K562 (cell line): ENCODE data around the gene CCNL1. TPM values are rescaled to one million over a fixed set of nuclear protein-coding genes. Genes with fewer than 3 reads are reported as not detected.

Experiments used
- CUX1 ChIP-seq: fragments of 200-800 bp; sonication (Bioruptor generic); IDR thresholded peaks from 2 replicates; pipeline ENCODE4 v1.6.1; 2016; ENCODE audit warnings: missing genetic modification characterization, missing compliant biosample characterization
- ELF2 ChIP-seq: fragments of 250-450 bp; sonication (Bioruptor Pico); IDR thresholded peaks from 2 replicates; pipeline ENCODE4 v1.5.0; 2021; ENCODE audit warnings: mild to moderate bottlenecking
- GTF3C2 ChIP-seq: IDR thresholded peaks from 3 replicates; pipeline ENCODE4 v1.6.1; 2011; ENCODE audit warnings: borderline replicate concordance, mild to moderate bottlenecking, moderate library complexity; ENCODE audit not compliant: insufficient read length; ENCODE audit errors: extremely low read depth
- NR1H2 ChIP-seq: sonication (generic); formaldehyde crosslinking; IDR thresholded peaks from 2 replicates; pipeline ENCODE4 v1.4.0; 2020; ENCODE audit warnings: mild to moderate bottlenecking, missing genetic modification reagents
- RFX1 ChIP-seq: fragments of 450-650 bp; IDR thresholded peaks from 2 replicates; pipeline ENCODE4 v1.6.1; 2016; ENCODE audit warnings: mild to moderate bottlenecking, moderate library complexity
- SIN3A ChIP-seq, 2 experiments: fragments of 150-350 bp in 1 of 2; IDR thresholded peaks; 2 replicates each; pipeline ENCODE4 v1.6.1; 2011 to 2016; ENCODE audit warnings: borderline replicate concordance in 2 of 2, low read depth in 2 of 2, low read length in 2 of 2, mild to moderate bottlenecking in 2 of 2, moderate library complexity in 2 of 2; ENCODE audit not compliant: control insufficient read depth in 1 of 2
- SMAD2 ChIP-seq: fragments of 150-350 bp; IDR thresholded peaks from 2 replicates; pipeline ENCODE4 v1.6.1; 2014; ENCODE audit warnings: low read depth, mild to moderate bottlenecking, low read length
- YY1 ChIP-seq, 3 experiments: IDR thresholded peaks; 2 replicates each; pipeline ENCODE4 v1.6.1; 2011; ENCODE audit warnings: low read length in 2 of 3, mild to moderate bottlenecking in 2 of 3, moderate library complexity in 2 of 3, borderline replicate concordance in 1 of 3, control low read depth in 1 of 3, low read depth in 1 of 3; ENCODE audit not compliant: insufficient read depth in 3 of 3, insufficient replicate concordance in 2 of 3, control insufficient read depth in 1 of 3, insufficient read length in 1 of 3; ENCODE audit errors: extremely low read depth in 1 of 3
- ZBTB33 ChIP-seq: sonication (generic); formaldehyde crosslinking; IDR thresholded peaks from 2 replicates; pipeline ENCODE4 v1.8.1; 2023; ENCODE audit warnings: mild to moderate bottlenecking, missing genetic modification reagents
- ZHX1 ChIP-seq: fragments of 150-350 bp; conservative IDR thresholded peaks from 2 replicates; pipeline ENCODE4 v1.6.1; 2014; ENCODE audit warnings: low read length
- polyA plus RNA-seq, 8 experiments: library from polyadenylated mRNA; depleted of rRNA in 4 of 8; stranded (reverse) in 5 of 8; unstranded in 3 of 8; fragments of >200 nt; fragmentation: Nextera tagmentation in 2 of 8; fragmentation: Illumina TruSeq in 1 of 8; extraction: Ambion mirVana in 2 of 8; extraction: Trizol in 1 of 8; gene quantifications; 2 replicates each; pipeline versions ENCODE4 v1.2.1 to v1.2.3, GENCODE V29; 2011 to 2014; ENCODE audit warnings: inconsistent platforms in 1 of 8, missing spikeins in 1 of 8
- total RNA-seq, 7 experiments: library from RNA; depleted of rRNA in 6 of 7; stranded (reverse); fragments of >200 nt in 6 of 7; fragmentation: Illumina TruSeq in 2 of 7; extraction: Trizol in 2 of 7; gene quantifications; 2 replicates each; pipeline versions ENCODE4 v1.2.1 to v1.2.3, GENCODE V29; 2011 to 2021; ENCODE audit warnings: low replicate concordance in 1 of 7

The CCNL1 gene
- total and polyA plus RNA-seq, 9 of the 15 experiments (the other 6 are each of a cell fraction or from before 2014, with no cell fraction given) = 16.1 to 186 (median 132) TPM

DNA sequence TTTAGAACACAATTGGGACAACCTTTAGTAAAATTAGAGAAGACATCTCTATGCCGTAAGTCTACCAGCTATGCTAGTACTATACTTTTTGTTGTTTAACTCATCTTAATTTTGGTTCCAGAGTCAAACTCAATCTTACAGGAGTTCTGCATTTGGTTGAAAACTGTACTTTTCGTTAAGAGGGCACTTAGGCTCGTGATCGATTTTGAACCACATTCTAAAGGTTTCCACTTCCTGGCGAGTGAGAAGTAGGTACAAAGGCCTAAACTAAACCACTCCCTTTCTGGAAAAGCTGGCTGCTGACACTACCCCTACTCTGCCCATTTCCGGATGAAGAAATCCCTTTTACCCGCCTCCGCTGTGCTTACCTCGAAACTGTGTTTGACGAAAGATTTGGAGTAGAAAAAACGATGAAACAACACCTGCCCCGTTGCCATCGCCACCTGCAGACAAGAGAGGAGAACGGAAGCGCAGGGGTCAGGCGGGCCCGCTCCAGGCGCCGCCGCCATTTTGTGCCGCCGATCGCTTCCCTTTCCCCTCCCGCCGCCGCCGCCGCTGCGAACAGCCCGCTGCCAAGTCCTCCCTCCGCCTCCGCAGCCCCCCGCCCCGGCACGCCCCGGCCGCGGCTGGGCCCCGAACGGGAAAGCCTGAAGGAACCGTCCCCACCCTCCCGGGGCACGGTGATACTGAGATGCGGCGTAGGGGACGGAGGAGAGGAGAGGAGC is 748 bp downstream of the CCNL1 start (continued):
- TF ChIP-seq ZBTB33 (CRISPR knock-in tag) (no peak), NR1H2 (CRISPR knock-in tag) (no peak), SMAD2 (no peak), CUX1 (CRISPR knock-in tag) (no peak), RFX1 (peak; percentile 37; the same call in 1 of the 2 replicates), GTF3C2 (no peak), SIN3A (IDR thresholded peaks at IDR 0.05; ENCODE audit: borderline replicate concordance in 2 of 2, control insufficient read depth in 1 of 2, low read depth in 2 of 2, low read length in 2 of 2) (peak; percentile 46 to 53; a peak in 1 of 4 replicates), ELF2 (CRISPR knock-in tag) (0 out of 2 replicates have a peak, but pooled peaks have one; percentile 25), YY1 (IDR thresholded peaks at IDR 0.05; ENCODE audit: borderline replicate concordance in 1 of 3, control insufficient read depth in 1 of 3, extremely low read depth in 1 of 3, insufficient read depth in 3 of 3, insufficient read length in 1 of 3, insufficient replicate concordance in 2 of 3, low read depth in 1 of 3, low read length in 2 of 3) (peak; percentile 69 to 92 (median 91)), ZHX1 (no peak)
